Suppressor macrophage treated with lipopolysaccharide for 4 hours (primary cell): ENCODE results near the gene USP2.
"Not testable (repeated sequence)": the region's sequence is repeated elsewhere in the genome, so short reads cannot be mapped to it uniquely, and the experiment has no call there.

Experiments
- DNase-seq: peaks from one replicate; pipeline ENCODE4 v3.0.0-alpha.2; 2020

Gene USP2

DNA sequence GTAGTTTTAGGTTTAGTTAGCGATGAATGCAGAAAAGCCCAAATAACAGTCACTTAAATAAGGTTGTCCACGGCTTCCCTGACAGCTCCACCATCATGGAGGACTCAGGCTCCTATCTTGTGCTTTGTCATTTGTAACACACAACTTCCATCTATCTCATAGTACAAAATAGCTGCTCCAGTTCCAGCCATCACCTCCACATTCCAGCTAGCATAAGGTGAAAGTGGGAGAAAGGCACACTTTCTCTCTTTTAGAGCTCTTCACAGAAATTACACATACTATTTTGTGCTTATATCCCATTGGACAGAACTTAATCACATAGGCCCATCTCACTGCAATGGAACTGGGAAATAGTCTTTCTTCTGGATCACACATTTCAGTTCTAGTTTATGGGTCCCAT lies 32.8 kb upstream of the USP2 start:
- DNase-seq, result no peak

DNA sequence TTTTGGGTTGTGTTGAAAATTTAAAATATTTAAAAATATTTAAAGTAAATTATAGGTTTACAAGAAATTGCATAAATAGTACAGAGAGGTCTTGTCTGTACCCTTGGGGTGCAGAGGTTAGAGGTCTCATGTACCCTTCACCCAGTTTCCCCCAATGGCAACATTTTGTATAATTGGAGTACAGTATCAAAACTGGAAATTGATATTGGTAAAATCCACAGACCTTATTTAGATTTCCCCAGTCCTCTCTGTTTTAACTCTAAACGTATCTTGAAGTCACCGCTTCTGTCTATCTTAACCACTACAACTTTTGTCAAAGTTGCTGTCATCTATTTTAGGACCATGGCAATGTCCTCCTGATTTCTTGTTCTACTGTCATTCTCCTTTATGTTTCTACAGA lies 30.6 kb upstream of the USP2 start:
- no peak for DNase-seq

DNA sequence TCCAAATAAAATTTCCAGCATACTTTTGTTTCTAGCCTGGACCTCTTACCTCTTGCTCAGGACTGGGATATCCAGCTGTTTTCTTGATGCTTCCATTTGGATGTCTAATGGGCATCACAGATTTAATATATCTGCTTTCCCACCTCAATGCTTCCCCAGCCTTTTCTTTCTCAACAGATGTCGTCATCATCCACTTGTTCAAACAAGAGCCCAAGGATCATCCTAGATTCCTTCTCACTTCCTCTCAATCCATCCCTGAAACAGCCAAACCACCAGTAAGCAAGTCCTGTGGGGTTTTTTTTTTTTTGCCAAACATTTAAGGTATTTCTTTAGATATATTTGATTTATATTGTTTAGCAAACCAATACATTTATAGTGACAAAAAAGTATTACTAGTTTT lies 29.0 kb upstream of the USP2 start:
- no peak for DNase-seq

DNA sequence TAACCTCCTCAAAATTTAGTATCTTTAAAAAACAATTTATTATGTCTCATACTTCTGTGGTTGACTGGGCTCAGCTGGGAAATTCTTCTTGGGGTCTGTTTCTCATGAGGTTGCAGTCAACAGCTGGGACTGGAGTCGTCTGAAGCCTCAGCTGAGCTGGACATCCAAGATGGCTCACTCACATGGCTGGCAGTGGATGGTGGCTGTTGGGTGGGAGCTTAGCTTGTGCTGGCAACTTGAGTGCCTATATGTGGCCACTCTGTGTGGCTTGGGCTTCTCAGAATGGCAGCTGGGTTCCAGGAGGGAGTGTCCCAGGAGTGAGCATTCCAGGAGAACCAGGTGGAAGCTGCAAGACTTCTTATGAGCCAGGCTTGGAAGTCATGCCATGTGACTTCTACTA lies 28.2 kb upstream of the USP2 start:
- no peak for DNase-seq

DNA sequence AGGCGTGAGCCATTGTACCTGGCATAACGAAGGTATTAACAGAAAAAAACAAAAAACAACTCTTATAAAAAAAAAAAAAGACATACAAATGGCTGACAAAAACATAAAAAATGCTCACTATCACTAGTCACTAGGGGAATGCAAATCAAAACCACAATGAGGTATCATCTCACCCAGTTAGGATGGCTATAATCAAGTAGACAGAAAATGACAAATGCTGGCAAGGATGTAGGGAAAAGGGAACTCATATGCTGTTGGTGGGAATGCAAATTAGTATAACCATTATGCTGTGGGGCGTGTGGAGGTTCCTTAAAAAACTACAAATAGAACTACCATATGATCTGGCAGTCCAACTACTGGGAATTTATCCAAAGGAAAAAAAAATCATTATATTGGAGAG lies 24.5 kb upstream of the USP2 start:
- peak; percentile 16 for DNase-seq

DNA sequence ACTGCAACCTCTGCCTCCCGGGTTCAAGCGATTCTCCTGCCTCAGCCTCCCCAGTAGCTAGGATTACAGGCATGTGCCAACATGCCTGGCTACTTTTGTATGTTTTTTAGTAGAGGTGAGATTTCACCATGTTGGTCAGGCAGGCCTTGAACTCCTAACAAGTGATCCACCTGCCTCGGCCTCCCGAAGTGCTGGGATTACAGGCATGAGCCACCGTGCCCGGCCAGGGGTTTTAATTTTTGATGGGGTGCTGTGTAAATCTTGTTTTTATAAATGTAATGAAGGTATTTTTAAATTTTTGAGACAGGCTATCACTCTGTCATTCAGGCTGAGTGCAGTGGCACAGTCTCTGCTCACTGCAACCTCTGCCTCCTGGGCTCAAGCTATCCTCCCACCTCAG lies 24.0 kb upstream of the USP2 start:
- not testable (repeated sequence) for DNase-seq

DNA sequence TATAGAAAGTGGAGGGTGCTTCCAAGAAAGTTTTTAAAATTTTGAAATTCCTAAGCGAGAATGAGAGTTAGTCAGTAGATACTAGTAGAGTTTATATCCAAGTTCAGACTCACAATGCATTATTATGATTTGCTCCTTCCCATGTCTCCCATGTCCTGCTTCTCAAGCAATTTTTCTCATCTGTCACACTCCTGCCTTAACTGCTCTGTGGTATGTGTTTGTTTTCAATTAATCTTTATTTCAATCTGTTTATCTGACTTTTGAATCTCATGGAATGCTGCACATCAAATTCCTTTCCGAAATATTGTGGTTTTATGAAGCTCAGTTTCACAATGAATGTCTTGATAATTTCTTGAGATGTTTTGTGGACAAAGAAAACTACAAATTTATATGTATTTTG lies 23.4 kb upstream of the USP2 start:
- no peak for DNase-seq

DNA sequence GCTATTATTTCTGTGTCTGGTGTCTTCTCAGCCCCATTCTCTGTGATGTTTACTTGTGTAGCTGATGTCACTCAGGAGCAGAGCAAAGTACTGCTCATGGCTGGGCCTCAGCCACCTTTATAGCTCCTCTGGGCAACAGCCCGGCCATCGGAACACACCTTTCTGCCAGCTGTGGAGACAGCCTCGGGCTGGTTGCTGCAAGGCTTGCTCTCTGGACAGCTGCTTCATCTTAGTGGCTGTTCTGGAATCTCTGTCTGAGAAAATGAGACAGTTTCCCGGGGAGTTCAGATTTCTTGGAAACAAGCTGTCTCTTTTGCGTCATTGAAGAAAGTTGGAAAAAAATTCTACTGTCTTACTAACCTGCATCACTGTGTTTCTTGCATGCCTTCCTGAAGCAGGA lies 21.5 kb upstream of the USP2 start:
- no peak for DNase-seq

DNA sequence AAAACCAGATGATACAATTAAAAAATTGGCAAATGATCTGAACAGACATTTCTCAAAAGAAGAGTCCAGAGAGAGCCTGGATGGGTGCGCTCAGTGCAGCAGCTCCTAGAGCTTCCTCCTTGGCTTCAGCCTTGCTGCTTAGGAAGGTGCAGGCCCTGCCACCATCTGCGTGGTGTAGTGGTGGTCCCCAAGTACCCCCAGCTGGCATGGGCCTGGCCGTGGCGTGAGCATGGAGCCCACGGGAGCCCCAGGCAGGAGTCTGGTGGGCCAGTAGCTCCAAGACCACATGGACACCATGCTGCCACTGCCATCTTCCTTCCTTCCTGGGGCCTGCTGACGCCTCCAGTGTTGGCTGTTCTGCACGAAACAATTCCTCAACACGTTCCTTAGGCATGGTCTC lies 21.0 kb upstream of the USP2 start:
- DNase-seq, result no peak

DNA sequence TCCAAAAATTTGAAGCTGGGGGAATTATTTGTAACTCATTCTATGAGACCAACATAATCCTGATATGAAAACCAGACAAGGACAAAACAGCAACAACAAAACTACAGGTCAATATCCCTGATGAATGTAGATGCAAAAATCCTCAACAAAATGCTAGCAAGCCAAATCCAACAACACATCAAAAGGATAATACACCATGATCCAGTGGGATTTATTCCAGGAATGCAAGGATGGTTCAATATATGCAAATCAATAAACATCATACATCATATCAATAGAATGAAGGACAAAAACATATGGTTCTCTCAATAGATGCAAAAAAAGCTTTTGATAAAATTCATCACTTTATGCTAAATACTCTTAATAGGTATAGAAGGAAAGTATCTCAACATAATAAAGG lies 19.4 kb upstream of the USP2 start:
- DNase-seq, result no peak

DNA sequence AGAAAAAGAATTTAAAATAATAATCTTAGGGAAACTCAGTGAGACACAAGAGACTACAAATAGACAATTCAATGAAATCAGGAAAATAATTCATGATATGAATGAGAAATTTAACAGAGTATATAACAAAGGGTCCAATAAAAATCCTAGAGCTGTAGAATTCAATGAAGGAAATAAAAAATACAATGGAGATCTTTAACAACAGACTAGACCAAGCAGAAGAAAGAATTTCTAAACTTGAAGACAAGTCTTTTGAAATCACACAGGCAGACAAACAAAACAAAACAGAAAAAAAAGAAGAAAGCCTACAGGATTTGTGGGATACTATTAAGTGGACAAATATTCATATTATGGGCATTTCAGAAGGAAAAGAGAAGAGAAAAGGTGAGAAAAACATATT lies 16.2 kb upstream of the USP2 start:
- no peak for DNase-seq

DNA sequence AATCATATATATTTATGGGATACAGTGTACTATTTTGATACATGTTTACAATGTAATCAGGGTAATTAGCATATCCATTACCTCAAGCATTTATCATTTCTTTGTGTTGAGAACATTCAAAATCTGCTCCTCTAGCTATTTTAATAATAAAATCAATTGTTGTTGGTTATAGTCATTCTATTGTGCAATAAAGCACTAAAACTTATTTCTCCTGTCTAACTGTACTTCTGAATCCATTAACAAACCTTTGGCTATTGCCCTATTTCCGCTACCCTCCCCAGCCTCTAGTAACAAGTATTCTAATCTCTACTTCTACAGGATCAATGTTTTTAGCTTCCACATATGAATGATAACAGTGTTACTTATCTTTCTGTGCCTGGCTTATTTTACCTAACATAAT lies 15.3 kb upstream of the USP2 start:
- no peak for DNase-seq

DNA sequence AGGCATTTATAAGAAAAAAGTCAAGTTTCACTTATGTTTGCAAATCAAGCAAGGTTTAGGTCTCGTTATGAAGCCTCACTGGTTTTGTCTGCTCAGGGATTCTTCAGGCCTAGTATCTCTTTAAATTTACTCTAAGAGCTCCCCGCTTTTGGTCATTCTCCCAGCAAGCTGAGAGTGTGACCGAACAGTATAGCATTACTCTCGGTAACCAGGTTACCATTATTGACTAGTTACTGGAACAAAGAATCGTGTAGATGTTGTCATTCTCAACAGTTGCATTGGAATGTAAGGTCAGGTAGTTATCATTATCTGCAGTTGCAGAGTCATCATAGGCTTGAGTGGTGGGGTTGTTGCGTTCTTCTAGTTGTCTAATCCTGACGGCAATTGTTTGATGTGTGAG lies 9.8 kb upstream of the USP2 start:
- no peak for DNase-seq

DNA sequence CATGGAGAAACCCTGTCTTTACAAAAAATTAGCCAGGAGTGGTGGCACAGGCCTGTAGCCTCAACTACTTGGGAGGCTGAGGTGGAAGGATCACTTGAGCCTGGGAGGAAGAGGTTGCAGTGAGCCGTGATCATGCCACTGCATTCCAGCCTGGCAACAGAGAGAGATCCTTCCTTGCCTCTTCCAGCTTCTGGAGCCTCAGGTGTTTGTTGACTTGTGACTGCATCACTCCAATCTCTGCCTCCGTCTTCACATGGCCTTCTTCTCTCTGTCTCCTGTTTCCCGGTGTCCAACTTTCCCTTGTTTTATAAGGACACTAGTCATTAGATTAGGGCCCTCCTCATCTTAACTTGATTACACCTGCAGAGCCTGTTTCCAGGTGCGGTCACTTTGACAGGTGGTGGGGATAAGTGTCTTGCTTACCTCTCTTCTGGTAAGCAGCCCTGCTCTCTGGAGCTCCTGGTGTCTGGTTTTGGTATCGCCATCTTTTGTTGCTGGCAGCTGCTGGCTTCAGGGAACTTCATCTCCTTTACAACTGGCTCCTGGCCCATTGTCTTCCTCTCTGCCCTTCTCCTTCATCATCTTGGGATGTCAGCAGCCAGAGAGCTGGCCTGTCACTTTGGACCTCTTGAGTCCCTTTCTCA lies 8.2 kb upstream of the USP2 start:
- DNase-seq, result no peak

DNA sequence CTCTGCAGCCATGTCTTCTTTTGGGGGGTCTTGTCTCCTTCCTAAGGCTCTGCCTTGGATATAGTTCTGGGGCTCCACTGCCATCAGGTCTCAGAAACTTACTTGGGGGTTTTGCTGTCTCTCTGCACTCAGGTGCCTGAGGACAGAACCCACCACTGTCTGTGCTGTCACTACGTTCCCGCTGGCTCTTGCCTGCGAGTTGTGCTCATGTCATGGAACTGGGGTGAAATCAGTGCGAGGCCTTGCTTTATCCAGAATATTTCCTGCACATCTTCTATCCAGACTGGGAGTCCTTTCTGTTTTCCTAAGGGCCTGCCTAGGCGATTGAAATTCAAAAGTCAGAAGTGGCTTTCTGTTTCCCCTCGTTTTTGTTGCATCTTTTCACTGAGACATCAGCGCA lies 6.6 kb upstream of the USP2 start:
- DNase-seq, result no peak

DNA sequence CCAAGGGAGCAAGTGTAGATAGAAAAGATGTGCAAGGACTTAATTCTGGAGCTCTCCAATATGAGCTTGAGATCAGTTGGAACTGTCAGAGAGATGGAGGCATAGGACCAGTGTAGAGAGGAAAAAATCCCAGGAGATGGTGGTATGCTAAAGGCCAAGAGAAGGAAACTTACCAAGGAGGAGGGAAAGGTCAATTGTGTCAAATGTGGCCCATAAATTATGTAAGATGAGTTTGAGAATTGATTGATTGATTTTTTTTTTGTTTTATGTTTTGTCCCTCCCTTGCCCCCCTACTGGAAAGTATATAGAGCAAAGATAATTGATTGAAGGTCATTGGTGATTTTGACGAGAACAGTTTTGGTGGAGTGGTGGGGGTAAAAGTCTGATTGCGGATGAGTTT lies 2.8 kb upstream of the USP2 start:
- no peak for DNase-seq

DNA sequence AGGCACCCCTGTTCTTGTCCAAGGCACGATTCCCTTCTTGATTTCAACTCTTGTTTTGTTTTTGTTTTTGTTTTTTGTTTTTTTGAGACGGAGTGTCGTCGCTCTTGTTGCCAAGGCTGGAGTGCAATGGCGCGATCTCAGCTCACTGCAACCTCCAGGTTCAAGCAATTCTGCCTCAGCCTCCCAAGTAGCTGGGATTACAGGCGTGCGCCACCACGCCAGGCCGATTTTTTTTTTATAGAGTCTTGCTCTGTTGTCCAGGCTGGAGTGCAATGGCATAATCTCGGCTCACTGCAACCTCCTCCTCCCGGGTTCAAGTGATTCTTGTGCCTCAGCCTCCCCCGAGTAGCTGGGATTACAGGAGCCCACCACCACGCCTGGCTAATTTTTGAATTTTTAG lies 1.0 kb upstream of the USP2 start:
- not testable (repeated sequence) for DNase-seq

DNA sequence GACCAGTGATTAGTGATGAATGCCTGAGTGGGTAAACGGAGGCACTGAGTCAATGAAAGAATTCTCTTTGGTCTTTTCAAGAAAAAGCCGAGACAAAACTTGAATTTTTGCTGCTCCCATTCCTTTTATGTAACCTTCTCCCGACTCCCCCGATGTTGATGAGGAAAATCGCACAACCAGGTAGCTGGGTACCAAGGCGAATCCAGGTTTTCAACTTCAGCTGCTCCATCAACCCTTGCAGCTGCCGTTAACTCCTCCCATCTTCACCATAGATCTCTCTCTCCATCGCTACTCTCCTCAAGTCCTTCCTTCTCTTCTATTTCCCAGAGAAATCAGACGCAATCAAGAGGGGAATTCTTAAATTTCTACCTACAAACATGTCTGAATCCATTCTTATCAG lies 611 bp upstream of the USP2 start:
- DNase-seq, result no peak

DNA sequence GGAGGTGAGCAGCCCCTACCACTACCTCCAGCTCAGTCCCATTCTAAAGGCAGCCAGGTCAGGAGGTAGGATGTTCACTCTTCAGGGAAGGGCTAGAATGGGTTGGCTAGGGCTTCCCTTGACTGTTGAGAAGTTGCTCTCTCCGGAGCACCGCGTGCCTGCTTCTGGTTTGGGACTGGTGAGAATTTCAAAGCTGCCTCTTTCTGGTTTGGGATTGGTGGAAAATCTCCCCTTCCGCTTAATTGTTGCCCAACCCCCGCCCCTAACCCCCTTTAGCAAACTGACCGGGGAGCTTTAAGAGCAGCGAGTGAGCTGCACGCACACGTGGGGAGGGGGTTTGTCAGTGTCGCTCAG lies 686 bp downstream of the USP2 start:
- no peak for DNase-seq

DNA sequence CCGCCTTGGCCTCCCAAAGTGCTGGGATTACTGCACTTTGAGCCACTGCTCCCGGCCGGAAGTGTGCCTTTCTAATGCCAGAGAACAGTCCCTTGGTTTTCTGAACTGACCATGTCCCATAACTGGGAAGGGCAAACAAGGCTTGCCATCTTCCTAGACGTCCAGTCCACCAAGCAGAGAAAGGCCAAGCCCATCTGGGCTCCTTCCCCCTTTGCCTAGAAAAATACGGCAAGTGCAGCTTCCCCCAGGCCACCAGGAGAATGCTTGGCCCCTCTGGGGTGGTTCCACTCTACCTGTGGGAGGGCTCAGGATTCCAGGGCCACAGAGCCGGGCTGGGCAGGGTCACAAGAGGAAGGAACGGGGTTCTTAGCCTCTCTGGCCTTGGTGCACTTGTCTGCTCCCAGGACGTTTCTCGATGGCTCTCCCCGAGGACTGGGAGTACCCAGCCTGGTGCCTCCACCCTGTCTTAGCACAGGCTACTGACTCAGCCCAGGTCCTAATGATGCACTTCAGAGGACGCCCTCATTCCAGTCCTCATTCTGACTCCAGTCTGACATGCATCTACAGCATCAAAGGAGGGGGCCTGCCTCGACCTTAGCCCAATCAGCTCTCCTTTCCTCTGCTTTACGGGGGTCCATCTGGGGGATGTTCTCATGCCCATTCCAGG lies 1.2 kb downstream of the USP2 start:
- no peak for DNase-seq

DNA sequence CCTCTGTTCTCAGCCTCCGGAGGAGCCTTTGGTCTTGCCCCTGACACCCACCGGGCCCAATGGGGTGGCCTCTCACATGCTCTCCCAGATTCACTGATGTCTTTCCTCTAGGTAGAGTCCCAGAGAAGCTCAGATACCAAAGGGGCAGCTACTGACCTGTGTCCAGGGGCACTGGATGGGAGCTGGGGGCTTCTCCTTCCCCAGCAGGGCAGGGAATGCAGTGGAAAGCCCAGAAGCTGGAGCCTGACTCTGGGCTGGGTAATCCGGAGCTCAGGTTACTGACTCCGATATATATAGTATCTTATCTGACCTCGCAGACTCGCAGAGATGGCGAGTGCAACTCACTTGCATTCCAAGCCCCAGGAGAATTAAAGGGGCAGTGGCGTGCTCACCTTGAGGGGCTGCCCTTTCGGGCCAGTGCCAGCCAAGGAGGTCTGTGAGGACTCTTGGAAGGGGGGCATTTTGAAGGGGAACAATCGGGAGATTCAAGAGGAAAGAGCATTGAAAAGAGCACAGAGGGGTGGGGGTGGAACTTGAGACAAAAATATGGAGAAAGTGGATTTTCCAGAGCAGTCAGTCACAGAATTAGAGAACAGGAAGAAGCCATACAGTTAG lies 2.5 kb downstream of the USP2 start:
- DNase-seq, result no peak

DNA sequence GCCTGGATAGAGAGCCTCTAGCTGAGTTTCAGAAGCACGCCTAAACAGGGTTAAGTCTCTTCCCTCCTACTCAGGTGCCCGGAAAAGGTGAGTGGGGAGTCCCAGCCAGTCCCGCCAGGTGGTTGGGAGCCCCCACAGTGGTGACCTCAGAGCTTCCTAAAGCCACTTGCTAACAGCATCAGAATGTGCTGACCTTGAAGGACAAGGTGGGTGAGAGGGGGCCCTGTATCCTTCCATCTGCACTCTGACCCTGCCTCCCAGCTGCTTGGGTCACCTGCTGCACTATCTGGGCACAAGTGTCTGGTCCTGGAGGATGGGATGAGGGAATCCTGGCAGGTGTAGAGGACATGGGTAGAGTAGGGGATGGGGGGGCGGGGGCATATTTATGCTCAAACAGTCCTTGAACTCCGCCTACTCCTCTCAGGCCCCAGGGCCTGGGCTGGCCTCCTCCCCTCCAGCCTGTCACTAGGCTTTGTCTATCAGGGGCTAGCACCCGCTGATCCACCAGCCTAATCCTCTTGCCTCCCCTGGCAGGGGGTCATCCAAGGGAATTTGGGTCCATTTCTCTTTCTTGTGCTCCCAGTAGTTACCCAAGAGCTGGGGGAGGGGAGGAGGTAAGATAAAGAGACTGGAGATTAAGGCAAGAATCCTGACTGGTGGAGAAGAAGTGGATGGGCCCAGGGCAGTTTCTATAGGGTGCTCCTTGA lies 3.4 kb downstream of the USP2 start:
- no peak for DNase-seq

DNA sequence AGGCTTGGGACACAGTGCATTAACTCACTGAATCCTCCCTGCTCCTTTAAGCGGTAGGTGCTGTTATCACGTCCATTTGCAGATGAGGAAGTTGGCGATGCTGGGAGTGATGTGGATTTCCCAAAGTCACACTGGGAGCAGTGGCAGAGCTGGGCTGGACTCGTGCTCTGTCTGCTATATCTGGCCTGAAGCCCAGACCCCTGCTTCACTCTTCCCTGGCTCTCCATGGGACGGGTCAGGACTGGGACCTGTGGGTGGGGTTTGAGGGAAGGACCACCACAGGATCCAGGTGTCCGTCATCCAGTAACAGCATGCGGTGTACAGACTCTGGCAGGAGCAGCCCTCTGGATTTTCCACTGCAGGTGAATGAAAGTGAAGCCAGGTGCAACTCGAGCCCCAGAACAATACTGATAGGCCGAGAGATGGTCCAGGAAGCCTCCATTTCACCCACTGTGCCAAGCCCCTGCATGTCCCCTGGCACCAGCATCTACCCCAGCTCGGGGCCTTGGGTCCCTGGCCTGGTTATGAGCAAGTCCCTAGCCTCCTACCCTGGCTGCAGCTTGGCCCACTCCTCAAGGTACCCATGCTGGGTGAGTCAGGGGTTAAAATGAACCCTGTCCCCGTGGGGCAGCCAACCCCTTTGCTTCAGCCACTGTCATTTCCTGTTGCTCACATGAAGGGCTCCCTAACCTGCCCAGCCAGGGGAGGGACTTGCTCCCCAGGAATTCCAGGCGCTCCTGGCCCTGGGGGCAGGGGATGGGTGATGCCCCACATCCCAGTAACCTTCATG lies 4.2 kb downstream of the USP2 start:
- no peak for DNase-seq
